ENCODE data around the gene YIF1A. TPM values are rescaled to one million over a fixed set of nuclear protein-coding genes. Genes with fewer than 3 reads are reported as not detected.

YIF1A gene
- polyA plus RNA-seq, 1 of the 3 experiments (the other 2 are of a cell fraction) = 123 TPM

GRCh38 chr11:66284526-66285078, 4.3 kb downstream of the YIF1A start:
- CTCF ChIA-PET = interaction anchor here (0.7 to 8.2 kb wide), 4 partner anchors 15 to 62 kb away, joined by 3 to 111 read pairs (median 7); partner anchors contain the start of gene RAB1B
- DNase-seq = no peak
- Histone ChIP-seq H3K9ac (no peak overlapping the region), H3K9me3 (no peaks in the 10 kb centered on the region), H3K79me2 (ENCODE audit: insufficient read depth) (peaks cover 37% of the 10 kb centered on the region; the same call in 1 of the 2 replicates), H3K9me2 (no peaks in the 10 kb centered on the region), H3K4me2 (no peak overlapping the region), H3K27me3 (ENCODE audit: insufficient read depth) (no peaks in the 10 kb centered on the region), H4K20me1 (ENCODE audit: insufficient read depth) (peaks cover 18% of the 10 kb centered on the region), H3K27ac (ENCODE audit: low read depth in 2 of 2, low read length in 1 of 2) (no peak overlapping the region; a peak in 1 of 4 replicates), H3K36me3 (replicated peaks in 1 of 2; ENCODE audit: control insufficient read depth in 1 of 2, insufficient read depth in 2 of 2, low read length in 1 of 2) (peaks cover 0 to 36% of the 10 kb centered on the region in 2 experiments), H3K4me3 (ENCODE audit: low read depth in 2 of 2, low read length in 1 of 2) (no peak overlapping the region), H2AFZ (ENCODE audit: low read depth) (no peak overlapping the region), H3F3A (replicated peaks; ENCODE audit: insufficient read depth) (peaks cover 20% of the 10 kb centered on the region), H3K4me1 (ENCODE audit: control insufficient read depth in 1 of 2, insufficient read depth in 2 of 2, low read depth in 1 of 2, low read length in 1 of 2) (peaks cover 0 to 52% of the 10 kb centered on the region in 2 experiments; a peak in 1 of 4 replicates)
- TF ChIP-seq PBX3 (IDR thresholded peaks at IDR 0.05) (no peak), RCOR1 (IDR thresholded peaks at IDR 0.05; ENCODE audit: low read length) (no peak), MEF2A (IDR thresholded peaks at IDR 0.05; ENCODE audit: borderline replicate concordance, low read depth) (no peak), USF1 (IDR thresholded peaks at IDR 0.05; ENCODE audit: borderline replicate concordance, low read depth) (no peak), SMC3 (IDR thresholded peaks at IDR 0.05; ENCODE audit: low read depth, low read length) (no peak), RXRA (IDR thresholded peaks at IDR 0.05; ENCODE audit: borderline replicate concordance, low read depth) (no peak), NRF1 (IDR thresholded peaks at IDR 0.05; ENCODE audit: low read depth, low read length) (no peak), GABPA (IDR thresholded peaks at IDR 0.05; ENCODE audit: low read depth) (no peak), CHD2 (IDR thresholded peaks at IDR 0.05; ENCODE audit: low read length, partially characterized antibody) (no peak), FOSL2 (IDR thresholded peaks at IDR 0.05; ENCODE audit: borderline replicate concordance, low read depth) (no peak), MAX (IDR thresholded peaks at IDR 0.05; ENCODE audit: low read depth) (no peak), GATA2 (CRISPR knock-in tag; IDR thresholded peaks at IDR 0.05) (no peak), YY1 (IDR thresholded peaks at IDR 0.05; ENCODE audit: low read depth) (no peak), CTCF (IDR thresholded peaks at IDR 0.05) (no peak), TCF12 (IDR thresholded peaks at IDR 0.05) (no peak), JUND (IDR thresholded peaks at IDR 0.05) (no peak), IRF3 (IDR thresholded peaks at IDR 0.05; ENCODE audit: low read depth, low read length) (no peak), TEAD4 (IDR thresholded peaks at IDR 0.05; ENCODE audit: borderline replicate concordance, insufficient read depth) (no peak), NFIC (IDR thresholded peaks at IDR 0.05; ENCODE audit: borderline replicate concordance) (no peak), RAD21 (IDR thresholded peaks at IDR 0.05; ENCODE audit: low read length) (no peak)
- POLR2A ChIA-PET = no interaction called here
- 98% methylated on average over 16 of the region's 16 CpGs for WGBS (ENCODE audit: low lambda C conversion rate)

Data from SK-N-SH (cell line).